Skeletal muscle tissue (tissue), 4 donors: Measurements from ENCODE around the gene PDE1C. TPM values are rescaled to one million over a fixed set of nuclear protein-coding genes. Genes with fewer than 3 reads are reported as not detected.

ENCODE experiments used
- H3K27ac ChIP-seq: one replicate; pipeline ENCODE4 v1.7.0; 2013; ENCODE audit warnings: mild to moderate bottlenecking, low read depth, low read length, inconsistent platforms
- H3K27me3 ChIP-seq, 3 donors: one replicate each; pipeline ENCODE4 v1.7.0; 2013; ENCODE audit warnings: low read length in 3 of 3; ENCODE audit not compliant: control insufficient read depth in 3 of 3, insufficient read depth in 3 of 3
- H3K36me3 ChIP-seq, 3 donors: one replicate each; pipeline ENCODE4 v1.7.0; 2013; ENCODE audit warnings: low read length in 3 of 3; ENCODE audit not compliant: control insufficient read depth in 3 of 3, insufficient read depth in 3 of 3
- H3K4me1 ChIP-seq, 3 donors: one replicate each; pipeline ENCODE4 v1.7.0; 2013; ENCODE audit warnings: low read length in 3 of 3, mild to moderate bottlenecking in 3 of 3; ENCODE audit not compliant: control insufficient read depth in 3 of 3, insufficient read depth in 3 of 3
- H3K4me3 ChIP-seq, 3 donors: one replicate each; pipeline ENCODE4 v1.7.0; 2013; ENCODE audit warnings: low read length in 3 of 3
- H3K9ac ChIP-seq, 3 donors: one replicate each; pipeline ENCODE4 v1.7.0; 2013; ENCODE audit warnings: low read length in 3 of 3, mild to moderate bottlenecking in 3 of 3, moderate library complexity in 2 of 3, low read depth in 1 of 3
- H3K9me3 ChIP-seq, 3 donors: one replicate each; pipeline ENCODE4 v1.7.0; 2013; ENCODE audit warnings: low read length in 3 of 3; ENCODE audit not compliant: control insufficient read depth in 3 of 3
- total RNA-seq: library from RNA; depleted of rRNA; stranded (reverse); fragments of >200 nt; gene quantifications from one replicate; pipeline ENCODE4 v1.2.3, GENCODE V29; 2014
- donor health status: Osteomylitis.

The PDE1C gene
- total RNA-seq, 1 donor from 2014 or later, result 2.1 TPM

- Histone ChIP-seq H3K27ac (no peak overlapping the region), H3K27me3 (no peaks in the 10 kb centered on the region), H3K4me1 (no peaks in the 10 kb centered on the region), H3K9ac (no peak overlapping the region), H3K36me3 (no peaks in the 10 kb centered on the region), H3K4me3 (no peak overlapping the region), H3K9me3 (no peaks in the 10 kb centered on the region)
Observed at GRCh38 chr7:31782411-31782991, 287.7 kb downstream of the PDE1C start.

GRCh38 chr7:31778296-31778695 is 291.9 kb downstream of the PDE1C start:
- Histone ChIP-seq H3K9ac (no peak overlapping the region), H3K4me3 (no peak overlapping the region), H3K27ac (no peak overlapping the region), H3K9me3 (no peaks in the 10 kb centered on the region), H3K36me3 (no peaks in the 10 kb centered on the region), H3K4me1 (no peaks in the 10 kb centered on the region), H3K27me3 (no peaks in the 10 kb centered on the region)

- Histone ChIP-seq H3K4me1 (no peaks in the 10 kb centered on the region), H3K36me3 (no peaks in the 10 kb centered on the region), H3K4me3 (no peak overlapping the region), H3K9me3 (no peaks in the 10 kb centered on the region), H3K27ac (no peak overlapping the region), H3K9ac (no peak overlapping the region), H3K27me3 (peaks cover 0 to 4% (median 0%) of the 10 kb centered on the region in 3 donors)
Observed at GRCh38 chr7:31776616-31777015, 293.6 kb downstream of the PDE1C start.

GRCh38 chr7:31775556-31775955 is 294.7 kb downstream of the PDE1C start:
- Histone ChIP-seq H3K4me1 (no peaks in the 10 kb centered on the region), H3K27me3 (peaks cover 0 to 4% (median 0%) of the 10 kb centered on the region in 3 donors), H3K27ac (no peak overlapping the region), H3K9me3 (no peaks in the 10 kb centered on the region), H3K4me3 (no peak overlapping the region), H3K9ac (no peak overlapping the region), H3K36me3 (no peaks in the 10 kb centered on the region)

- Histone ChIP-seq H3K9me3 (no peaks in the 10 kb centered on the region), H3K9ac (no peak overlapping the region), H3K36me3 (no peaks in the 10 kb centered on the region), H3K27me3 (peaks cover 0 to 4% (median 0%) of the 10 kb centered on the region in 3 donors), H3K4me3 (no peak overlapping the region), H3K27ac (no peak overlapping the region), H3K4me1 (no peaks in the 10 kb centered on the region)
Observed at GRCh38 chr7:31772211-31772610, 298.0 kb downstream of the PDE1C start.

GRCh38 chr7:31767686-31768358 is 302.4 kb downstream of the PDE1C start:
- Histone ChIP-seq H3K4me1 (no peaks in the 10 kb centered on the region), H3K9me3 (no peaks in the 10 kb centered on the region), H3K9ac (no peak overlapping the region), H3K36me3 (no peaks in the 10 kb centered on the region), H3K27me3 (peaks cover 0 to 2% (median 0%) of the 10 kb centered on the region in 3 donors), H3K4me3 (no peak overlapping the region), H3K27ac (no peak overlapping the region)

- no peak overlapping the region for H3K27ac ChIP-seq
- H3K9ac ChIP-seq, result no peak overlapping the region
- no peaks in the 10 kb centered on the region for H3K4me1 ChIP-seq
- no peaks in the 10 kb centered on the region for H3K36me3 ChIP-seq
- H3K4me3 ChIP-seq, result no peak overlapping the region
- H3K27me3 ChIP-seq, result no peaks in the 10 kb centered on the region
- no peaks in the 10 kb centered on the region for H3K9me3 ChIP-seq
Observed at GRCh38 chr7:31764462-31764861, 305.7 kb downstream of the PDE1C start.

GRCh38 chr7:31763548-31763947 is 306.7 kb downstream of the PDE1C start:
- no peak overlapping the region for H3K9ac ChIP-seq
- H3K9me3 ChIP-seq, result no peaks in the 10 kb centered on the region
- no peaks in the 10 kb centered on the region for H3K4me1 ChIP-seq
- H3K4me3 ChIP-seq, result no peak overlapping the region
- no peak overlapping the region for H3K27ac ChIP-seq
- H3K36me3 ChIP-seq, result no peaks in the 10 kb centered on the region
- H3K27me3 ChIP-seq, result no peaks in the 10 kb centered on the region

- Histone ChIP-seq H3K36me3 (no peaks in the 10 kb centered on the region), H3K9me3 (no peaks in the 10 kb centered on the region), H3K9ac (no peak overlapping the region), H3K4me1 (no peaks in the 10 kb centered on the region), H3K27me3 (no peaks in the 10 kb centered on the region), H3K27ac (no peak overlapping the region), H3K4me3 (no peak overlapping the region)
Observed at GRCh38 chr7:31761646-31762045, 308.6 kb downstream of the PDE1C start.

GRCh38 chr7:31758755-31759154 is 311.5 kb downstream of the PDE1C start:
- Histone ChIP-seq H3K27ac (no peak overlapping the region), H3K36me3 (no peaks in the 10 kb centered on the region), H3K9me3 (no peaks in the 10 kb centered on the region), H3K4me3 (no peak overlapping the region), H3K27me3 (no peaks in the 10 kb centered on the region), H3K9ac (no peak overlapping the region), H3K4me1 (no peaks in the 10 kb centered on the region)
